Activated CD8-positive, alpha-beta memory T cell treated with anti-CD3 and anti-CD28 coated beads, Interleukin-2, amount 10 ng/mL, durations not matched to agents 7 days and 5 days (primary cell): ENCODE data around the gene PGLYRP1. TPM values are rescaled to one million over a fixed set of nuclear protein-coding genes. Genes with fewer than 3 reads are reported as not detected.

Experiments
- microRNA-seq: library from miRNA; unstranded; fragments of <30 nt; microRNA quantifications from one replicate; pipeline ENCODE4 v1.2.0, GENCODE V29; 2022
- total RNA-seq, 2 experiments: library from RNA; stranded (reverse); gene quantifications; one replicate each; pipeline ENCODE4 v1.2.3, GENCODE V29; 2021

The PGLYRP1 gene
- total RNA-seq, 2 experiments from 2014 or later: not detected

Small RNA genes within 50 kb of the gene (microRNA-seq; reads per million reads assigned to microRNA genes)
- gene MIR769: 206 reads per million, percentile 74 among the genes with 10 or more reads in this experiment

Other genes starting within 250 kb of the PGLYRP1 start
- 10 to 100 TPM; 26.7 to 31.0 TPM for gene DMPK, start 240.6 kb downstream of the PGLYRP1 start, total RNA-seq
- gene DMWD, start 230.2 kb downstream of the PGLYRP1 start, total RNA-seq: 10 to 100 TPM; 47.0 to 47.9 TPM
- gene RSPH6A, start 207.7 kb downstream of the PGLYRP1 start, total RNA-seq: under 1 TPM; 0.19 to 0.23 TPM
- 100 to 1,000 TPM; 119 to 125 TPM for gene SYMPK, start 159.9 kb downstream of the PGLYRP1 start, total RNA-seq
- under 1 TPM in 1 of 2 experiments, not detected in 1; 0.14 TPM for gene FOXA3, start 158.7 kb downstream of the PGLYRP1 start, total RNA-seq
- gene IRF2BP1, start 136.9 kb downstream of the PGLYRP1 start, total RNA-seq: 10 to 100 TPM; 18.9 to 19.0 TPM
- 10 to 100 TPM; 13.0 to 13.8 TPM for gene MYPOP, start 120.4 kb downstream of the PGLYRP1 start, total RNA-seq
- gene NANOS2, start 108.3 kb downstream of the PGLYRP1 start, total RNA-seq: under 1 TPM in 1 of 2 experiments, not detected in 1; 0.18 TPM
- gene NOVA2, start 49.2 kb downstream of the PGLYRP1 start, total RNA-seq: under 1 TPM; 0.02 to 0.18 TPM
- gene CCDC61, start 27.6 kb downstream of the PGLYRP1 start, total RNA-seq: 10 to 100 TPM; 24.4 to 35.1 TPM
- not detected for gene IGFL4, start 17.9 kb upstream of the PGLYRP1 start, total RNA-seq
- gene IGFL3, start 101.6 kb upstream of the PGLYRP1 start, total RNA-seq: not detected
- not detected for gene IGFL2, start 125.2 kb upstream of the PGLYRP1 start, total RNA-seq
- gene IGFL1, start 206.7 kb upstream of the PGLYRP1 start, total RNA-seq: not detected